Measurements from ENCODE around the gene SMYD3.

The SMYD3 gene

GRCh38 chr1:246001837-246002230 lies 505.2 kb downstream of the SMYD3 start:
- no peak for DNase-seq

GRCh38 chr1:246001142-246001836 lies 505.8 kb downstream of the SMYD3 start:
- DNase-seq, result no peak

GRCh38 chr1:246000638-246001015 lies 506.5 kb downstream of the SMYD3 start:
- no peak for DNase-seq

- no peak for DNase-seq
Measured at GRCh38 chr1:245999697-246000637, 507.1 kb downstream of the SMYD3 start.

GRCh38 chr1:245997471-245998258 lies 509.4 kb downstream of the SMYD3 start:
- DNase-seq, result no peak

GRCh38 chr1:245996811-245997210 lies 510.3 kb downstream of the SMYD3 start:
- DNase-seq, result no peak

GRCh38 chr1:245995474-245995873 lies 511.6 kb downstream of the SMYD3 start:
- no peak for DNase-seq

- no peak for DNase-seq
Measured at GRCh38 chr1:245991266-245991665, 515.8 kb downstream of the SMYD3 start.

GRCh38 chr1:245990315-245991022 lies 516.6 kb downstream of the SMYD3 start:
- DNase-seq, result no peak

GRCh38 chr1:245988393-245989078 lies 518.5 kb downstream of the SMYD3 start:
- DNase-seq, result no peak

- DNase-seq, result no peak
Measured at GRCh38 chr1:245987997-245988392, 519.1 kb downstream of the SMYD3 start.

- DNase-seq, result no peak
Measured at GRCh38 chr1:245987577-245987976, 519.5 kb downstream of the SMYD3 start.

- no peak for DNase-seq
Measured at GRCh38 chr1:245987219-245987545, 519.9 kb downstream of the SMYD3 start.

GRCh38 chr1:245986404-245987218 lies 520.5 kb downstream of the SMYD3 start:
- no peak for DNase-seq

GRCh38 chr1:245984390-245985155 lies 522.5 kb downstream of the SMYD3 start:
- DNase-seq, result no peak

GRCh38 chr1:245983294-245983967 lies 523.6 kb downstream of the SMYD3 start:
- DNase-seq, result no peak

GRCh38 chr1:245979589-245979988 lies 527.5 kb downstream of the SMYD3 start:
- no peak for DNase-seq

- DNase-seq, result no peak
Measured at GRCh38 chr1:245978915-245979314, 528.2 kb downstream of the SMYD3 start.

GRCh38 chr1:245972476-245972875 lies 534.6 kb downstream of the SMYD3 start:
- DNase-seq, result no peak

- no peak for DNase-seq
Measured at GRCh38 chr1:245971711-245972085, 535.4 kb downstream of the SMYD3 start.

All from NCI-H2227 treated with DMSO at 0.1 percent for 48 hours (cell line).